ENCODE measurements around the gene SMTNL2. TPM values are rescaled to one million over a fixed set of nuclear protein-coding genes. Genes with fewer than 3 reads are reported as not detected.
"Not testable (repeated sequence)": the region's sequence is repeated elsewhere in the genome, so short reads cannot be mapped to it uniquely, and the experiment has no call there.

The SMTNL2 gene
- polyA plus RNA-seq, 2 donors: 0.53 to 1.4 TPM

DNA sequence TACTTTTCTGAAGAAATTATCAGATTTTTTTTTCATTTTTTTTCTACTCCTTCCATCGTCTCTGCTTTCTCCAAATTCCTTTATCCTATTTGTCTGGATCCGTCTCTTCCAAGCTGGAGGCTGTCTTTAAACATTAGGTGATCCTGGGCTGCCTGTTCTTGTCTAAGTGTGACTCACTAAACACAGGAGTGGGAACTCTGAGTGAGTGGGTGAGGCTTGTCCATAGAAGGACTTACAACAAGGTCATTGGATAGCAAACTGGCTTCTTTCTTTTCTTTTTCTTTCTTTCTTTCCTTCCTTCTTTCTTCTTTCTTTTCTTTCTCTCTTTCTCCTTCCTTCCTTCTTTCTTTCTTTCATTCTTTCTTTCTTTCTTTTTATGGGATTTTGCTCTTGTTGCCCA lies 38.9 kb downstream of the SMTNL2 start:
- no peaks in the 10 kb centered on the region for H3K36me3 ChIP-seq (ENCODE audit: control insufficient read depth in 2 of 2, insufficient read depth in 2 of 2, low read length in 1 of 2)
- no peaks in the 10 kb centered on the region for H3K4me1 ChIP-seq (ENCODE audit: control insufficient read depth in 2 of 2, insufficient read depth in 2 of 2, low read length in 1 of 2)
- 34 to 53% methylated on average over 2 of the region's 2 CpGs for WGBS, 2 donors
- H3K9me3 ChIP-seq (ENCODE audit: control insufficient read depth in 2 of 2, insufficient read depth in 1 of 2, low read depth in 1 of 2, low read length in 1 of 2): no peaks in the 10 kb centered on the region
- no peak overlapping the region for H3K27ac ChIP-seq (ENCODE audit: low read depth in 2 of 2, low read length in 1 of 2)
- no peaks in the 10 kb centered on the region for H3K27me3 ChIP-seq (ENCODE audit: control insufficient read depth in 1 of 2, insufficient read depth in 2 of 2, low read length in 2 of 2)
- no peak overlapping the region for H3K4me3 ChIP-seq (ENCODE audit: low read depth in 1 of 2, low read length in 2 of 2)

DNA sequence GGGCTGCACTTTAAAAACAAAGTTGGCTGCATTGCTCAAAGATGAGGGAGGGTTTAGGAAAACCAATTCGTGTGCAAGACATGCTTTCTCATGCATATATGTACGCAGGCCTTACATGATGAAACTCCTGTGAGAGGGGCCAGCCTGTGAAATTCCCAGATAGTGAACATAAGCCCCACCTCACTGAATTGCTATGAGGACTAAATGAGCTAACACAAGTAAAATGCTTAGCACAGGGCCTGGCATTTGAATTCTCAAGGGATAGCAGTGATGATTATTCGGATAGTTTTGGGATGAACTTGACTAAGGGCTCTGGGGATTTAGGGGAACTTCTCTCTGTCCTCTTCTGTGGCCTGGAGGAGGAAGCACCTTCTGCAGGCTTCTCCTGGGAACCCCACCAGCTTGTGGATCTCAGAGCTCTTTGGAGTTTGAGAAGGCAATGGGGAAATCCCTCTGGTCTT lies 40.2 kb downstream of the SMTNL2 start:
- not testable (repeated sequence) for H3K27me3 ChIP-seq (ENCODE audit: control insufficient read depth in 1 of 2, insufficient read depth in 2 of 2, low read length in 2 of 2); H3K9me3 ChIP-seq (ENCODE audit: control insufficient read depth in 2 of 2, insufficient read depth in 1 of 2, low read depth in 1 of 2, low read length in 1 of 2); H3K4me3 ChIP-seq (ENCODE audit: low read depth in 1 of 2, low read length in 2 of 2); H3K27ac ChIP-seq (ENCODE audit: low read depth in 2 of 2, low read length in 1 of 2); H3K36me3 ChIP-seq (ENCODE audit: control insufficient read depth in 2 of 2, insufficient read depth in 2 of 2, low read length in 1 of 2); H3K4me1 ChIP-seq (ENCODE audit: control insufficient read depth in 2 of 2, insufficient read depth in 2 of 2, low read length in 1 of 2)
- WGBS, 2 donors: 72 to 77% methylated on average over 3 of the region's 3 CpGs

DNA sequence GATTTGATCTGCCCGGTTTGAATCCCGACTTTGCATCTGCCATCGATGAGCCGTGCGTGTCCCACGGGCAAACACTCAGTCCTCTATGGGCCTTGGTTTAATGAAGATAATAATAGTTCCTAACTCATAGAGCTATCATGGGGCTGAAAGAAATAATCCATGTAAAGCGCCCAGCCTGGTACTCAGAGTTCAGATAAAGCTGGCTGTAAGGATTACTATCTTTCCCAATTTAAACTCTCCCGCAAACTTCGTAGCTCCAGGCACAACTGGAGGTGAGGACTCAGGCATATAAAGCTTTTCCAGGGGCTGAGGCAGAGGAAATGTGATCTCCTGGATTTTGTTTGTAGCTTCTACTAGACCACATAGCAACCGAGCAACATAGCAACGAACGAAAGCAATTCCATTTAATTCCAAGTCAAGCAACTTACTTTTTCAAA lies 40.9 kb downstream of the SMTNL2 start:
- H3K4me3 ChIP-seq (ENCODE audit: low read depth in 1 of 2, low read length in 2 of 2): no peak overlapping the region
- no peak overlapping the region for H3K27ac ChIP-seq (ENCODE audit: low read depth in 2 of 2, low read length in 1 of 2)
- no peaks in the 10 kb centered on the region for H3K9me3 ChIP-seq (ENCODE audit: control insufficient read depth in 2 of 2, insufficient read depth in 1 of 2, low read depth in 1 of 2, low read length in 1 of 2)
- H3K4me1 ChIP-seq (ENCODE audit: control insufficient read depth in 2 of 2, insufficient read depth in 2 of 2, low read length in 1 of 2): no peaks in the 10 kb centered on the region
- no peaks in the 10 kb centered on the region for H3K27me3 ChIP-seq (ENCODE audit: control insufficient read depth in 1 of 2, insufficient read depth in 2 of 2, low read length in 2 of 2)
- H3K36me3 ChIP-seq (ENCODE audit: control insufficient read depth in 2 of 2, insufficient read depth in 2 of 2, low read length in 1 of 2): no peaks in the 10 kb centered on the region
- 67 to 77% methylated on average over 12 of the region's 12 CpGs for WGBS, 2 donors

DNA sequence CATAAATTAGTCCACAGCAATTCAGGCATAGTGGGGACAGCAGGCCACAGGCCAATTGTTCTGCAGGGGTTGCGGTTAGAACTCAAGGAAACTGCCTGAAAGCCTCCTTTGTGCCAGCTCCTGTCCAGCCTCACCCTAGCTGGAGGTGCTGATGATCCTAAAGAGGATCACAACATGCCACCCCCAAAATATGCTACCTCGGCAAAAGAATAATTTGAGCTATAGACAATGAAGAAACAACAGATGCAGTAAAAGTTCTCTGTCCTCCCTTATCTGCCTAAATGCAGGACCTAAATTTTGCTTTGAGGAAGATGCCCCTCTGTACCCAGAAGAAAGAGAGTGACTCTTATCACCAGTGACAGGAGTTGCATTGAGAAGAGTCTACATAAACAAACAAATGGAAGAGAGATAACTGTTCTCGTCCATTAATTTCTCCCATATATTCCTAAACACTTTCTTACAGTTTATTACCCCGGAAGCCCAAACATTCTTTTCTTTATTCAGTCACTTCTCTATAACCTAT lies 42.5 kb downstream of the SMTNL2 start:
- Histone ChIP-seq H3K9me3 (ENCODE audit: control insufficient read depth in 2 of 2, insufficient read depth in 1 of 2, low read depth in 1 of 2, low read length in 1 of 2) (no peaks in the 10 kb centered on the region), H3K4me3 (ENCODE audit: low read depth in 1 of 2, low read length in 2 of 2) (no peak overlapping the region), H3K27ac (ENCODE audit: low read depth in 2 of 2, low read length in 1 of 2) (no peak overlapping the region), H3K27me3 (ENCODE audit: control insufficient read depth in 1 of 2, insufficient read depth in 2 of 2, low read length in 2 of 2) (no peaks in the 10 kb centered on the region), H3K4me1 (ENCODE audit: control insufficient read depth in 2 of 2, insufficient read depth in 2 of 2, low read length in 1 of 2) (no peaks in the 10 kb centered on the region), H3K36me3 (ENCODE audit: control insufficient read depth in 2 of 2, insufficient read depth in 2 of 2, low read length in 1 of 2) (no peaks in the 10 kb centered on the region)
- WGBS, 2 donors: 75 to 79% methylated on average over 4 of the region's 4 CpGs

DNA sequence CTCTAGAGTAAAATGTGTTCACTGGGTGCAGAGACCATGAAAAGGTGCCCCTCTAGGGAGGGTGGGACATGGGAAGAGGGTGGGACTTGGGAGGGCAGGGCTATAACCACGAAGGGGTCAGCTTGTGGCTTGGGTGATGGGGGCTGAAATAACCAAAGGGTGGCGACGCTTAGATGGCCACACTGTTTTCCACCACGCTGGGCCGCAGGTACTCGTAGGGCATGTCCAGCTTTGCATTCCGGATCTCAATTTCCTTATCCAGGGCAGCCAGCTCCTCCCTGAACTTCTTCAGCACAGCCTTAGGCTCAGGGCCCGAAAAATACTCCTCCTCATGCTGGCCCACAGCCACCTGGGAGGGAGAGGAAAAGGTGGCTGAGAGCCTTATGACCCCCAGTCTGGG lies 47.1 kb downstream of the SMTNL2 start:
- Histone ChIP-seq H3K9me3 (ENCODE audit: control insufficient read depth in 2 of 2, insufficient read depth in 1 of 2, low read depth in 1 of 2, low read length in 1 of 2) (no peaks in the 10 kb centered on the region), H3K27me3 (ENCODE audit: control insufficient read depth in 1 of 2, insufficient read depth in 2 of 2, low read length in 2 of 2) (no peaks in the 10 kb centered on the region), H3K4me1 (ENCODE audit: control insufficient read depth in 2 of 2, insufficient read depth in 2 of 2, low read length in 1 of 2) (peaks cover 0 to 5% of the 10 kb centered on the region in 2 donors), H3K4me3 (ENCODE audit: low read depth in 1 of 2, low read length in 2 of 2) (no peak overlapping the region), H3K36me3 (ENCODE audit: control insufficient read depth in 2 of 2, insufficient read depth in 2 of 2, low read length in 1 of 2) (no peaks in the 10 kb centered on the region), H3K27ac (ENCODE audit: low read depth in 2 of 2, low read length in 1 of 2) (no peak overlapping the region)
- 67 to 80% methylated on average over 8 of the region's 8 CpGs for WGBS, 2 donors

DNA sequence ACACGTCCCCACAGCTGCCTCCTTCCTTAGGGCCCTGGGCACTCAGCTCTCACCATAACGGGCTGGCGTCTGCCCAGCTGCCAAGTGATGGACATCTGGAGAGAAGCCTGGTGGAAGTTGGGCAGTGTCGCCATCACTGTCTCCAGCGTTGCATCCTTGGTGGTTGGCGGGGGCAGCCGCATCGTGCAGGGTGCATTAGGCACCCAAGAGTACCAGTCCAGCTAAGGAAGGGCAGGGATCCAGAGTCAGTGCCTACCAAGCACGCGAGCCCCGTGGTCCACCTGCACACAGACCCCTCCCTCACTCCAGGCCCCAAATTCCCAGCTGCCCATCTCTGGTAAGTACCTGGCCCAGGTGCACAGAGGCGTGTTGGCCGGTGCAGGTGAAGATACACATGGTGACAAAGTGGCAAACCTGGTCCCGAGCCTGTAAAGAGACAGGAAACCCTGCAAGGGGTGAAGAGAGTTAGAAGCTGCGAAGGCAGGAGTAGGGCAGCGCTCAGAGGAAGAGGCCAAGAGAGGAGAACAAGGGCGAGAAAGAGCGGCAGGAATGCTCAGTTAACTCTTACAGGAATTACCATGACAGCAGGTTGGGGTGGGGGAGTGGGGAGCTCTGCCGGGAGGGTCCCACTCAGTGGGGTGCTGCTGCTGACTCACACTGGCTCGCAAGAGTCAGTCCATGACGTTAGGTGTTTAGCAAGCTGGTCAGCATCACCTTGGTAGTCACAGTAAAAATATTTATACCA lies 47.7 kb downstream of the SMTNL2 start:
- Histone ChIP-seq H3K27me3 (ENCODE audit: control insufficient read depth in 1 of 2, insufficient read depth in 2 of 2, low read length in 2 of 2) (no peaks in the 10 kb centered on the region), H3K4me3 (ENCODE audit: low read depth in 1 of 2, low read length in 2 of 2) (no peak overlapping the region), H3K4me1 (ENCODE audit: control insufficient read depth in 2 of 2, insufficient read depth in 2 of 2, low read length in 1 of 2) (peaks cover 0 to 5% of the 10 kb centered on the region in 2 donors), H3K27ac (ENCODE audit: low read depth in 2 of 2, low read length in 1 of 2) (no peak overlapping the region), H3K36me3 (ENCODE audit: control insufficient read depth in 2 of 2, insufficient read depth in 2 of 2, low read length in 1 of 2) (no peaks in the 10 kb centered on the region), H3K9me3 (ENCODE audit: control insufficient read depth in 2 of 2, insufficient read depth in 1 of 2, low read depth in 1 of 2, low read length in 1 of 2) (no peaks in the 10 kb centered on the region)
- WGBS, 2 donors: 73 to 83% methylated on average over 21 of the region's 21 CpGs

DNA sequence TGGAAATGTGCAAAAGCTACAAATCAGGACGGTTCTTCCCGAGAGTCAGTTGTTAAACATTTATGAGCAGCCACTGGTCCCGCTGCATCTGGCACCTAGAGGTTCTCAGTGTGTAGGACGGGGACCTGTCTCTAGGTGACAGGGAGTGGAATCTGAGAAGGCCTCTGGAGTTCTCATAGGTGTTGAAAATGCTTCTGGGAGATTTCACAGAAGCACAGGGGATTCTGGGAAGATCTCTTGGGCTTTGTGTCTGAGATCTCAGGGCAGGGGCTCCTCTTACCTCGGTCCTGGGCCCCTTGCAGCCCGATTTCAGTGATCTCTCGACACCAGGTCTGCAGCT lies 48.2 kb downstream of the SMTNL2 start:
- WGBS, 2 donors: 60 to 70% methylated on average over 7 of the region's 7 CpGs
- Histone ChIP-seq H3K4me3 (ENCODE audit: low read depth in 1 of 2, low read length in 2 of 2) (no peak overlapping the region), H3K9me3 (ENCODE audit: control insufficient read depth in 2 of 2, insufficient read depth in 1 of 2, low read depth in 1 of 2, low read length in 1 of 2) (no peaks in the 10 kb centered on the region), H3K4me1 (ENCODE audit: control insufficient read depth in 2 of 2, insufficient read depth in 2 of 2, low read length in 1 of 2) (peaks cover 0 to 5% of the 10 kb centered on the region in 2 donors), H3K27me3 (ENCODE audit: control insufficient read depth in 1 of 2, insufficient read depth in 2 of 2, low read length in 2 of 2) (no peaks in the 10 kb centered on the region), H3K36me3 (ENCODE audit: control insufficient read depth in 2 of 2, insufficient read depth in 2 of 2, low read length in 1 of 2) (no peaks in the 10 kb centered on the region), H3K27ac (ENCODE audit: low read depth in 2 of 2, low read length in 1 of 2) (no peak overlapping the region)

DNA sequence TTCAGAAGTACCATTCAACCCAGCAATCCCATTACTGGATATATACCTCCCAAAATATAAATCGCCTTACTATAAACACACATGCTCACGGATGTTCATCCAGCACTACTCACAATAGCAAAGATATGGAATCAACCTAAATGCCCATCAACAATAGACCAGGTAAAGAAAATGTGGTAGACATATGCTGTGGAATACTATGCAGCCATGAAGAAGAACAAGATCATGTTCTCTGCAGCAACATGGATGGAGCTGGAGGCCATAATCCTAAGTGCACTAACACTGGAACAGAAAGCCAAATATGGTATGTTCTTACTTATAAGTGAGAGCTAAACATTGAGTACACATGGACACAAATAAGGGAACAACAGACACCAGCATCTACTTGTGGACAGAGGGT lies 49.3 kb downstream of the SMTNL2 start:
- no peaks in the 10 kb centered on the region for H3K36me3 ChIP-seq (ENCODE audit: control insufficient read depth in 2 of 2, insufficient read depth in 2 of 2, low read length in 1 of 2)
- H3K4me3 ChIP-seq (ENCODE audit: low read depth in 1 of 2, low read length in 2 of 2): no peak overlapping the region
- peaks cover 0 to 5% of the 10 kb centered on the region in 2 donors for H3K4me1 ChIP-seq (ENCODE audit: control insufficient read depth in 2 of 2, insufficient read depth in 2 of 2, low read length in 1 of 2)
- 93 to 95% methylated on average over 2 of the region's 2 CpGs for WGBS, 2 donors
- H3K27ac ChIP-seq (ENCODE audit: low read depth in 2 of 2, low read length in 1 of 2): no peak overlapping the region
- H3K27me3 ChIP-seq (ENCODE audit: control insufficient read depth in 1 of 2, insufficient read depth in 2 of 2, low read length in 2 of 2): no peaks in the 10 kb centered on the region
- no peaks in the 10 kb centered on the region for H3K9me3 ChIP-seq (ENCODE audit: control insufficient read depth in 2 of 2, insufficient read depth in 1 of 2, low read depth in 1 of 2, low read length in 1 of 2)

DNA sequence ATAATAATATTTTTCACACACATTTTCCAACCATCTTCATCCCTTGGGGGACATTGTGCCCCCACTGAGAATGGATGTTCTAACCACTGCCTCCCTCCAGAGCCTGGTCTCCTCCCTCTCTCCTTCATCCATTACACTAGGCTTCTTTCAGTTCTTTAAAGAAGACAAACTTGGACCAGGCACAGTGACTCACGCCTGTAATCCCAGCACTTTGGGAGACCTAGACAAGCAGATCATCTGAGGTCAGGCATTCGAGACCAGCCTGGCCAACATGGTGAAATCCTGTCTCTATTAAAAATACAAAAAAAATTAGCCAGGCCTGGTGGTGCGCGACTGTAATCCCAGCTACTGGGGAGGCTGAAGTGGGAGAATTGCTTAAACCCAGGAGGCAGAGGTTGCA lies 50.6 kb downstream of the SMTNL2 start:
- WGBS, 2 donors: 57% methylated on average over 4 of the region's 4 CpGs
- Histone ChIP-seq H3K36me3 (ENCODE audit: control insufficient read depth in 2 of 2, insufficient read depth in 2 of 2, low read length in 1 of 2) (no peaks in the 10 kb centered on the region), H3K27ac (ENCODE audit: low read depth in 2 of 2, low read length in 1 of 2) (no peak overlapping the region), H3K27me3 (ENCODE audit: control insufficient read depth in 1 of 2, insufficient read depth in 2 of 2, low read length in 2 of 2) (peaks cover 0 to 5% of the 10 kb centered on the region in 2 donors), H3K9me3 (ENCODE audit: control insufficient read depth in 2 of 2, insufficient read depth in 1 of 2, low read depth in 1 of 2, low read length in 1 of 2) (no peaks in the 10 kb centered on the region), H3K4me3 (ENCODE audit: low read depth in 1 of 2, low read length in 2 of 2) (no peak overlapping the region), H3K4me1 (ENCODE audit: control insufficient read depth in 2 of 2, insufficient read depth in 2 of 2, low read length in 1 of 2) (peaks cover 5 to 11% of the 10 kb centered on the region in 2 donors)

DNA sequence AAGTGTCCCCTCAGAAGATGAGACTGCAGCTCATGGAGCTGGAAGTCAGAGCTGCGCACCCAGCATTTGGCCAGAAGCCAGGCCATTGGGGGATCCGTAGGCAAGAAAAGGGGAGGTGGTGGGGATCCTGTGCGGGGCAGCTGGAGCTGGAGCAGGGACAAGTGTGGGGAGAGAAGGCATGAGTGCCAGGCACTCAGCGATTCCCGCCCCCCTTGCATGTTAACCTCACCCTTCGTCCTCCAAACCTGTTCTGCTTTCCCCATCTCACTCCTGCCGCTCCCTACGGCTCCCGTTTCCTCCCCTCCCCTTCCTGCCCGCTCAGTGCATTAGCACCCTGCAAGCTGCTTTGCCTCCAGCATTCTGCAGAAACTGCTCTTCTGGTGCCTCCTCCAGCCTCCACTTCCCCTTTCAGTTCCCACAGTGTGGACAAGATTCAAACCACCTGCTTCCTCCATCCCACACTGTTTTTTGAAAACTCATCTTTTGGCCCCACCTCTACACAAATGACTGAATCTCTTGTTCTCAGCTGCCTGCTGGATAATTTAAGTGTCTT lies 51.6 kb downstream of the SMTNL2 start:
- 9 to 13% methylated on average over 6 to 10 of the region's 10 CpGs for WGBS, 2 donors
- Histone ChIP-seq H3K4me1 (ENCODE audit: control insufficient read depth in 2 of 2, insufficient read depth in 2 of 2, low read length in 1 of 2) (peaks cover 5 to 11% of the 10 kb centered on the region in 2 donors), H3K9me3 (ENCODE audit: control insufficient read depth in 2 of 2, insufficient read depth in 1 of 2, low read depth in 1 of 2, low read length in 1 of 2) (no peaks in the 10 kb centered on the region), H3K4me3 (ENCODE audit: low read depth in 1 of 2, low read length in 2 of 2) (no peak overlapping the region), H3K27ac (ENCODE audit: low read depth in 2 of 2, low read length in 1 of 2) (no peak overlapping the region), H3K27me3 (ENCODE audit: control insufficient read depth in 1 of 2, insufficient read depth in 2 of 2, low read length in 2 of 2) (peaks cover 0 to 5% of the 10 kb centered on the region in 2 donors), H3K36me3 (ENCODE audit: control insufficient read depth in 2 of 2, insufficient read depth in 2 of 2, low read length in 1 of 2) (no peaks in the 10 kb centered on the region)
